H9 (cell line): ENCODE measurements around the gene DTNB. TPM values are rescaled to one million over a fixed set of nuclear protein-coding genes. Genes with fewer than 3 reads are reported as not detected.

Source experiments
- DNase-seq: peaks from one replicate; pipeline ENCODE4 v3.0.0-alpha.2; 2017
- H2AFZ ChIP-seq: one replicate; pipeline ENCODE4 v1.6.1; 2013; ENCODE audit warnings: mild to moderate bottlenecking, low read length, control low read depth, moderate library complexity
- H2AK5ac ChIP-seq: 2 replicates; pipeline ENCODE4 v1.6.1; 2013; ENCODE audit warnings: low read length, control low read depth, mixed read lengths; ENCODE audit not compliant: insufficient read length
- H2BK120ac ChIP-seq: one replicate; pipeline ENCODE4 v1.6.1; 2013; ENCODE audit warnings: low read depth, mild to moderate bottlenecking, low read length, control low read depth, inconsistent platforms; ENCODE audit not compliant: poor library complexity, severe bottlenecking
- H2BK12ac ChIP-seq: 2 replicates; pipeline ENCODE4 v1.6.1; 2013; ENCODE audit warnings: low read length, control low read depth, mixed read lengths, low read depth; ENCODE audit not compliant: insufficient read length
- H2BK15ac ChIP-seq: 2 replicates; pipeline ENCODE4 v1.6.1; 2013; ENCODE audit warnings: low read depth, low read length, control low read depth
- H2BK20ac ChIP-seq: one replicate; pipeline ENCODE4 v1.6.1; 2013; ENCODE audit warnings: low read depth, mild to moderate bottlenecking, low read length, control low read depth, inconsistent platforms; ENCODE audit not compliant: poor library complexity, severe bottlenecking
- H2BK5ac ChIP-seq: 2 replicates; pipeline ENCODE4 v1.6.1; 2013; ENCODE audit warnings: low read length, control low read depth, mixed read lengths; ENCODE audit not compliant: insufficient read length
- H3K14ac ChIP-seq: 2 replicates; pipeline ENCODE4 v1.6.1; 2013; ENCODE audit warnings: low read length, control low read depth; ENCODE audit not compliant: insufficient read depth
- H3K18ac ChIP-seq: 2 replicates; pipeline ENCODE4 v1.6.1; 2013; ENCODE audit warnings: low read depth, mild to moderate bottlenecking, mixed read lengths, low read length, control low read depth; ENCODE audit not compliant: insufficient read length
- H3K23ac ChIP-seq: 2 replicates; pipeline ENCODE4 v1.6.1; 2013; ENCODE audit warnings: low read length, control low read depth, mixed read lengths, low read depth; ENCODE audit not compliant: insufficient read length
- H3K23me2 ChIP-seq: 2 replicates; pipeline ENCODE4 v1.6.1; 2013; ENCODE audit warnings: low read depth, mild to moderate bottlenecking, mixed read lengths, low read length, control low read depth; ENCODE audit not compliant: insufficient read length, poor library complexity, severe bottlenecking
- H3K27ac ChIP-seq: 2 replicates; pipeline ENCODE4 v1.5.1; 2013; ENCODE audit warnings: low read length, control low read depth, mixed read lengths, low read depth; ENCODE audit not compliant: insufficient read length
- H3K27me3 ChIP-seq: 2 replicates; pipeline ENCODE4 v1.6.1; 2013; ENCODE audit warnings: low read length, control low read depth, inconsistent platforms; ENCODE audit not compliant: insufficient read depth
- H3K4ac ChIP-seq: 2 replicates; pipeline ENCODE4 v1.6.1; 2013; ENCODE audit warnings: low read depth, mild to moderate bottlenecking, control low read depth, inconsistent platforms, low read length, moderate library complexity
- H3K4me1 ChIP-seq: 2 replicates; pipeline ENCODE4 v1.6.1; 2013; ENCODE audit warnings: low read length, control low read depth, inconsistent platforms; ENCODE audit not compliant: insufficient read depth
- H3K4me2 ChIP-seq: 2 replicates; pipeline ENCODE4 v1.6.1; 2013; ENCODE audit warnings: low read length, control low read depth, mixed read lengths; ENCODE audit not compliant: insufficient read length, insufficient read depth
- H3K56ac ChIP-seq: 2 replicates; pipeline ENCODE4 v1.6.1; 2013; ENCODE audit warnings: low read depth, mild to moderate bottlenecking, mixed read lengths, low read length, control low read depth; ENCODE audit not compliant: insufficient read length
- H3K79me1 ChIP-seq: 2 replicates; pipeline ENCODE4 v1.6.1; 2013; ENCODE audit warnings: low read depth, mild to moderate bottlenecking, moderate library complexity, low read length, control low read depth, inconsistent platforms; ENCODE audit not compliant: insufficient read depth, poor library complexity, severe bottlenecking
- H3K79me2 ChIP-seq: 2 replicates; pipeline ENCODE4 v1.6.1; 2013; ENCODE audit warnings: low read length, control low read depth, inconsistent platforms; ENCODE audit not compliant: insufficient read depth
- H3K9ac ChIP-seq: 2 replicates; pipeline ENCODE4 v1.6.1; 2013; ENCODE audit warnings: low read length, control low read depth, mixed read lengths; ENCODE audit not compliant: insufficient read length; ENCODE audit errors: extremely low read depth
- H3K9me3 ChIP-seq: one replicate; pipeline ENCODE4 v1.6.1; 2013; ENCODE audit warnings: low read depth, low read length, inconsistent platforms; ENCODE audit not compliant: control insufficient read depth
- H3T11ph ChIP-seq: one replicate; pipeline ENCODE4 v1.6.1; 2013; ENCODE audit warnings: mild to moderate bottlenecking, low read length, control low read depth, inconsistent platforms
- H4K20me1 ChIP-seq: one replicate; pipeline ENCODE4 v1.6.1; 2013; ENCODE audit not compliant: control insufficient read depth, insufficient read length, insufficient read depth
- H4K5ac ChIP-seq: 2 replicates; pipeline ENCODE4 v1.6.1; 2013; ENCODE audit warnings: low read depth, mild to moderate bottlenecking, mixed read lengths, low read length, control low read depth; ENCODE audit not compliant: insufficient read length
- H4K8ac ChIP-seq: replicated peaks from 2 replicates; pipeline ENCODE4 v1.6.1; 2013; ENCODE audit warnings: low read length, control low read depth, mixed read lengths, low read depth; ENCODE audit not compliant: insufficient read length
- H4K91ac ChIP-seq: 2 replicates; pipeline ENCODE4 v1.6.1; 2013; ENCODE audit warnings: low read depth, mild to moderate bottlenecking, moderate library complexity, mixed read lengths, low read length, control low read depth; ENCODE audit not compliant: insufficient read length
- H3K27ac Mint-ChIP-seq, 3 experiments: 2 replicates in 2 of 3; 3 replicates in 1 of 3; pipeline ENCODE4 v1.8.0; 2020 to 2021; ENCODE audit warnings: mixed read lengths in 3 of 3, mild to moderate bottlenecking in 1 of 3, moderate library complexity in 1 of 3
- H3K27me3 Mint-ChIP-seq: 2 replicates; pipeline ENCODE4 v1.8.0; 2021; ENCODE audit warnings: low read depth, mild to moderate bottlenecking, moderate library complexity, mixed read lengths
- H3K36me3 Mint-ChIP-seq, 3 experiments: 2 replicates in 2 of 3; 3 replicates in 1 of 3; pipeline ENCODE4 v1.8.0; 2020 to 2021; ENCODE audit warnings: low read depth in 3 of 3, mixed read lengths in 3 of 3; ENCODE audit not compliant: insufficient read depth in 1 of 3
- H3K4me1 Mint-ChIP-seq, 2 experiments: 2 replicates each; pipeline ENCODE4 v1.8.0; 2020; ENCODE audit warnings: mixed read lengths in 2 of 2
- H3K4me3 Mint-ChIP-seq, 2 experiments: 2 replicates in 1 of 2; 3 replicates in 1 of 2; pipeline ENCODE4 v1.8.0; 2020 to 2021; ENCODE audit warnings: mild to moderate bottlenecking in 2 of 2, mixed read lengths in 2 of 2, moderate library complexity in 1 of 2
- H3K9me3 Mint-ChIP-seq, 2 experiments: 2 replicates in 1 of 2; 3 replicates in 1 of 2; pipeline ENCODE4 v1.8.0; 2020; ENCODE audit warnings: mild to moderate bottlenecking in 2 of 2, mixed read lengths in 2 of 2, moderate library complexity in 1 of 2
- CTCF ChIP-seq: fragments of 200-600 bp; sonication (generic); conservative IDR thresholded peaks from 3 replicates; pipeline ENCODE4 v1.8.0; 2021; ENCODE audit warnings: antibody characterized with exemption, mild to moderate bottlenecking
- WGBS: extraction: QIAGEN DNeasy Blood & Tissue Kit; methylation state at CpG from one replicate; pipeline ENCODE4 v1.1.7; 2013; ENCODE audit warnings: missing lambda C conversion rate, low lambda C conversion rate, mixed read lengths; ENCODE audit not compliant: insufficient read length; ENCODE audit errors: extremely low coverage; 5-methylcytosine and 5-hydroxymethylcytosine counted together
- total RNA-seq: library from RNA; stranded (reverse); gene quantifications from 2 replicates; pipeline ENCODE4 v1.2.1, GENCODE V29; 2021

DTNB gene
- total RNA-seq, 1 experiment from 2014 or later: 26.7 TPM

GRCh38 chr2:25505622-25506021, 167.8 kb downstream of the DTNB start:
- no peak overlapping the region for H3K27ac Mint-ChIP-seq
- H3K4ac ChIP-seq: no peak overlapping the region
- H3K18ac ChIP-seq: no peak overlapping the region
- no peak overlapping the region for H3K56ac ChIP-seq
- H2BK20ac ChIP-seq: no peak overlapping the region
- no peak overlapping the region for H3K4me2 ChIP-seq
- no peaks in the 10 kb centered on the region for H3K9me3 ChIP-seq
- H2BK5ac ChIP-seq: no peak overlapping the region
- H3K23ac ChIP-seq: no peak overlapping the region
- H3K79me2 ChIP-seq: no peaks in the 10 kb centered on the region
- H3K27ac ChIP-seq: no peak overlapping the region
- no peaks in the 10 kb centered on the region for H3K27me3 ChIP-seq
- no peak overlapping the region for H4K5ac ChIP-seq
- no peak overlapping the region for H2AK5ac ChIP-seq
- H3T11ph ChIP-seq: no peak overlapping the region
- H4K91ac ChIP-seq: no peak overlapping the region
- TF ChIP-seq CTCF: no peak
- H3K27me3 Mint-ChIP-seq: no peaks in the 10 kb centered on the region
- H3K79me1 ChIP-seq: no peaks in the 10 kb centered on the region
- no peaks in the 10 kb centered on the region for H4K20me1 ChIP-seq
- H4K8ac ChIP-seq: no peak overlapping the region
- no peaks in the 10 kb centered on the region for H3K4me1 Mint-ChIP-seq
- no peak overlapping the region for H2BK120ac ChIP-seq
- H3K4me3 Mint-ChIP-seq: no peak overlapping the region
- DNase-seq: no peak
- no peaks in the 10 kb centered on the region for H3K4me1 ChIP-seq
- no peaks in the 10 kb centered on the region for H3K9me3 Mint-ChIP-seq
- H3K36me3 Mint-ChIP-seq: no peaks in the 10 kb centered on the region
- no peak overlapping the region for H2AFZ ChIP-seq
- no peaks in the 10 kb centered on the region for H3K23me2 ChIP-seq
- no peak overlapping the region for H3K14ac ChIP-seq
- H3K9ac ChIP-seq: no peak overlapping the region
- no CpG with 5 or more reads among the region's 2 CpGs for WGBS
- H2BK15ac ChIP-seq: no peak overlapping the region
- H2BK12ac ChIP-seq: no peak overlapping the region
